RPMI8226 (cell line): Measurements from ENCODE around the gene KIAA0825.

Source experiments
- DNase-seq: peaks from one replicate; pipeline ENCODE4 v3.0.0-alpha.2; 2015

KIAA0825 gene

GRCh38 chr5:94309141-94309540 is 309.3 kb downstream of the KIAA0825 start:
- no peak for DNase-seq

- DNase-seq: no peak
These were observed 310.0 kb downstream of the KIAA0825 start for GRCh38 chr5:94308442-94308841.

GRCh38 chr5:94304146-94304545 is 314.3 kb downstream of the KIAA0825 start:
- no peak for DNase-seq

- DNase-seq: no peak
These were observed 329.5 kb downstream of the KIAA0825 start for GRCh38 chr5:94288937-94289336.

- DNase-seq: no peak
These were observed 332.4 kb downstream of the KIAA0825 start for GRCh38 chr5:94285984-94286383.

GRCh38 chr5:94283093-94283492 is 335.3 kb downstream of the KIAA0825 start:
- DNase-seq: no peak

- no peak for DNase-seq
These were observed 337.1 kb downstream of the KIAA0825 start for GRCh38 chr5:94281236-94281801.

- DNase-seq: no peak
These were observed 341.7 kb downstream of the KIAA0825 start for GRCh38 chr5:94276751-94277150.

GRCh38 chr5:94276048-94276447 is 342.4 kb downstream of the KIAA0825 start:
- DNase-seq: no peak

GRCh38 chr5:94274707-94275106 is 343.7 kb downstream of the KIAA0825 start:
- DNase-seq: no peak

- DNase-seq: no peak
These were observed 350.2 kb downstream of the KIAA0825 start for GRCh38 chr5:94268226-94268625.

- no peak for DNase-seq
These were observed 351.0 kb downstream of the KIAA0825 start for GRCh38 chr5:94267350-94267899.

GRCh38 chr5:94266170-94266569 is 352.2 kb downstream of the KIAA0825 start:
- DNase-seq: no peak

- DNase-seq: no peak
These were observed 355.3 kb downstream of the KIAA0825 start for GRCh38 chr5:94263068-94263467.

- DNase-seq: no peak
These were observed 358.3 kb downstream of the KIAA0825 start for GRCh38 chr5:94260096-94260495.

GRCh38 chr5:94254214-94254613 is 364.2 kb downstream of the KIAA0825 start:
- no peak for DNase-seq

GRCh38 chr5:94250985-94251384 is 367.4 kb downstream of the KIAA0825 start:
- DNase-seq: no peak

- DNase-seq: no peak
These were observed 369.0 kb downstream of the KIAA0825 start for GRCh38 chr5:94249430-94249829.

GRCh38 chr5:94248175-94248875 is 370.1 kb downstream of the KIAA0825 start:
- DNase-seq: no peak

GRCh38 chr5:94245608-94246007 is 372.8 kb downstream of the KIAA0825 start:
- DNase-seq: no peak

GRCh38 chr5:94244921-94245320 is 373.5 kb downstream of the KIAA0825 start:
- DNase-seq: no peak

- DNase-seq: no peak
These were observed 374.8 kb downstream of the KIAA0825 start for GRCh38 chr5:94243612-94244011.

- DNase-seq: no peak
These were observed 377.3 kb downstream of the KIAA0825 start for GRCh38 chr5:94240993-94241651.

GRCh38 chr5:94240596-94240992 is 377.8 kb downstream of the KIAA0825 start:
- DNase-seq: no peak
